B cell (primary cell): ENCODE data around the gene ATR. TPM values are rescaled to one million over a fixed set of nuclear protein-coding genes. Genes with fewer than 3 reads are reported as not detected.
"Not testable (repeated sequence)": the region's sequence is repeated elsewhere in the genome, so short reads cannot be mapped to it uniquely, and the experiment has no call there.

Experiments
- ATAC-seq: fragments of 200-7000 bp; cut with Tn5 transposase; one replicate; pipeline ENCODE4 v1.10.0; 2021; ENCODE audit warnings: low read depth, mild to moderate bottlenecking, moderate number of reproducible peaks, moderate library complexity
- CTCF ChIA-PET: fragments of 350-600 bp; sonication (Branson Sonifier 250); formaldehyde crosslinking; loops from one replicate; lab custom pipeline; 2021; ENCODE audit warnings: antibody characterized with exemption, inconsistent platforms; lab: Charles Lee
- POLR2A ChIA-PET: fragments of 350-600 bp; sonication (Branson Sonifier 250); formaldehyde crosslinking; loops from one replicate; lab custom pipeline; 2021; ENCODE audit warnings: antibody characterized with exemption; lab: Charles Lee
- DNase-seq: peaks from one replicate; pipeline ENCODE4 v3.0.0; 2013
- H2AFZ ChIP-seq: 2 replicates; pipeline ENCODE4 v1.6.1; 2012; ENCODE audit warnings: mild to moderate bottlenecking, low read depth, low read length; ENCODE audit not compliant: insufficient read depth, poor library complexity, severe bottlenecking
- H3K27ac ChIP-seq, 2 donors: 1 replicate in 1 of 2; 2 replicates in 1 of 2; pipeline ENCODE4 v1.5.1; 2012 to 2013; ENCODE audit warnings: low read length in 2 of 2, mild to moderate bottlenecking in 2 of 2, moderate library complexity in 1 of 2
- H3K27me3 ChIP-seq, 4 experiments: fragments of 200-600 bp in 1 of 4; sonication (generic) in 1 of 4; replicated peaks in 1 of 4; 1 replicate in 2 of 4; 2 replicates in 2 of 4; pipeline versions ENCODE4 v1.6.1 to v1.7.0; 2013 to 2016; ENCODE audit warnings: low read length in 3 of 4, mild to moderate bottlenecking in 2 of 4, mixed read lengths in 1 of 4, moderate library complexity in 1 of 4; ENCODE audit not compliant: insufficient read depth in 4 of 4, control insufficient read depth in 3 of 4; ENCODE audit errors: control extremely low read depth in 1 of 4
- H3K36me3 ChIP-seq, 2 experiments: replicated peaks in 1 of 2; 1 replicate in 1 of 2; 2 replicates in 1 of 2; pipeline versions ENCODE4 v1.6.1 to v1.7.1; 2013; ENCODE audit warnings: low read length in 1 of 2; ENCODE audit not compliant: insufficient read depth in 2 of 2, control insufficient read depth in 1 of 2; ENCODE audit errors: control extremely low read depth in 1 of 2, extremely low read depth in 1 of 2
- H3K4me1 ChIP-seq, 2 donors: fragments of 200-600 bp in 1 of 2; sonication (generic) in 1 of 2; 1 replicate in 1 of 2; 2 replicates in 1 of 2; pipeline versions ENCODE4 v1.5.1 to v1.6.1; 2013 to 2017; ENCODE audit warnings: low read length in 2 of 2; ENCODE audit not compliant: control insufficient read depth in 2 of 2, insufficient read depth in 2 of 2
- H3K4me2 ChIP-seq: replicated peaks from 2 replicates; pipeline ENCODE3; 2012; ENCODE audit warnings: mild to moderate bottlenecking, low read depth, low read length; ENCODE audit not compliant: poor library complexity, severe bottlenecking
- H3K4me3 ChIP-seq, 5 experiments: fragments of 200-600 bp in 1 of 5; sonication (generic) in 1 of 5; 1 replicate in 3 of 5; 2 replicates in 2 of 5; pipeline versions ENCODE4 v1.5.1 to v1.7.0; 2011 to 2016; ENCODE audit warnings: low read length in 4 of 5, mild to moderate bottlenecking in 4 of 5, low read depth in 2 of 5, control low read depth in 1 of 5, moderate library complexity in 1 of 5; ENCODE audit not compliant: insufficient read depth in 1 of 5; ENCODE audit errors: control extremely low read depth in 1 of 5, extremely low read depth in 1 of 5
- H3K79me2 ChIP-seq: fragments of 200-600 bp; sonication (generic); one replicate; pipeline ENCODE4 v1.6.0; 2016; ENCODE audit warnings: low read length; ENCODE audit not compliant: control insufficient read depth, insufficient read depth
- H3K9ac ChIP-seq: fragments of 200-600 bp; sonication (generic); 2 replicates; pipeline ENCODE4 v1.6.1; 2017; ENCODE audit warnings: mild to moderate bottlenecking, low read length, moderate library complexity
- H3K9me3 ChIP-seq, 3 donors: one replicate each; pipeline versions ENCODE4 v1.6.1 to v1.7.1; 2013; ENCODE audit warnings: low read length in 2 of 3; ENCODE audit not compliant: control insufficient read depth in 2 of 3, insufficient read depth in 1 of 3; ENCODE audit errors: control extremely low read depth in 1 of 3
- H4K20me1 ChIP-seq: 2 replicates; pipeline ENCODE4 v1.6.0; 2012; ENCODE audit warnings: mild to moderate bottlenecking, low read length; ENCODE audit not compliant: insufficient read depth, control insufficient read depth, poor library complexity, severe bottlenecking
- H3K27ac Mint-ChIP-seq: one replicate; pipeline ENCODE4 v1.8.0; 2021; ENCODE audit warnings: mixed read lengths
- H3K27me3 Mint-ChIP-seq: one replicate; pipeline ENCODE4 v1.8.0; 2021; ENCODE audit warnings: mixed read lengths
- H3K4me1 Mint-ChIP-seq: one replicate; pipeline ENCODE4 v1.8.0; 2021; ENCODE audit warnings: mixed read lengths
- H3K4me3 Mint-ChIP-seq: one replicate; pipeline ENCODE4 v1.8.0; 2021; ENCODE audit warnings: mixed read lengths
- H3K9me3 Mint-ChIP-seq: one replicate; pipeline ENCODE4 v1.8.0; 2022; ENCODE audit warnings: mixed read lengths; ENCODE audit not compliant: insufficient read depth
- EZH2 ChIP-seq: IDR thresholded peaks from 2 replicates; pipeline ENCODE4 v1.6.1; 2012; ENCODE audit warnings: borderline replicate concordance, low read depth, mild to moderate bottlenecking, moderate library complexity, low read length; ENCODE audit not compliant: insufficient read depth, poor library complexity, severe bottlenecking
- WGBS: methylation state at CpG from one replicate; pipeline ENCODE4 v1.1.5; 2013; ENCODE audit warnings: missing lambda C conversion rate; ENCODE audit not compliant: insufficient coverage; 5-methylcytosine and 5-hydroxymethylcytosine counted together
- intact Hi-C: fragments of 100-400 bp; cut with micrococcal nuclease; formaldehyde crosslinking; loops from one replicate; pipeline ENCODE4 v1.10.0; 2022
- polyA plus RNA-seq: library from polyadenylated mRNA; depleted of rRNA; stranded (reverse); fragments of >200 nt; gene quantifications from 2 replicates; pipeline ENCODE4 v1.2.3, GENCODE V29; 2012
- total RNA-seq, 2 donors: library from RNA; stranded (reverse); fragments of 120-200 nt in 1 of 2; gene quantifications; 1 replicate in 1 of 2; 2 replicates in 1 of 2; pipeline versions ENCODE4 v1.2.3 to v1.2.4, GENCODE V29; 2013 to 2022
- TF ChIP-seq, protein P1 (sequence below): fragments of 200-600 bp; IDR thresholded peaks from one replicate; pipeline ENCODE4 v1.8.0; 2022; ENCODE audit warnings: antibody characterized with exemption, mild to moderate bottlenecking

The ATR gene
- total and polyA plus RNA-seq, 2 donors (not counting 1 experiment from before 2014, with no cell fraction given), result 17.1 to 46.7 TPM

DNA sequence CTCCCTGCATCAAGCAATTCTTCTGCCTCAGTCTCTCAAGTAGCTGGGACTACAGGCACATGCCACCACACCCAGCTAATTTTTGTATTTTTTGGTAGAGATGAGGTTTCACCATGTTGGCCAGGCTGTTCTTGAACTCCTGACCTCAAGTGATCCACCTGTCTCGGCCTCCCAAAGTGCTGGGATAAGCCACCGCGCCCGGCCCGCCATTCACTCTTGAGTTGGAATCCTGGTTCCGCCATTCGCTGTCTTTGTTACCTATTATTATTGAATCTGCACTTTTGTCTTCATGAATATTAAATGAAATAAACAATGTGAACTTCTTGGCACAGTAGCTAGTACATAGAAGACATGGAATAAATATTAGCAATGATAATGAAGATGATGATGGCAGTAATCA, 13.7 kb upstream of the ATR start:
- H2AFZ ChIP-seq, H3K79me2 ChIP-seq, H3K9me3 Mint-ChIP-seq, ATAC-seq, H3K9me3 ChIP-seq, H3K27ac Mint-ChIP-seq, H3K27ac ChIP-seq, POLR2A ChIA-PET, DNase-seq, intact Hi-C loops, H3K4me2 ChIP-seq, H3K4me3 Mint-ChIP-seq, H3K36me3 ChIP-seq, H4K20me1 ChIP-seq, H3K9ac ChIP-seq, H3K4me3 ChIP-seq: not testable (repeated sequence)
- Mint-ChIP-seq H3K27me3 (peaks cover 22% of the 10 kb centered on the region), H3K4me1 (peaks cover 19% of the 10 kb centered on the region)
- Histone ChIP-seq H3K4me1 (peaks cover 10 to 15% of the 10 kb centered on the region in 2 donors), H3K27me3 (peaks cover 0 to 13% (median 2%) of the 10 kb centered on the region in 4 experiments)
- 94% methylated on average over 3 of the region's 7 CpGs for WGBS
- CTCF ChIA-PET, result interaction anchor here (0.6 kb wide), 1 partner anchor 401 kb away, joined by 3 read pairs; no protein-coding TSS in a partner anchor

- Mint-ChIP-seq H3K27ac (no peak overlapping the region), H3K27me3 (peaks cover 21% of the 10 kb centered on the region), H3K4me1 (no peaks in the 10 kb centered on the region), H3K4me3 (no peak overlapping the region), H3K9me3 (no peaks in the 10 kb centered on the region)
- Histone ChIP-seq H2AFZ (no peak overlapping the region), H3K79me2 (no peaks in the 10 kb centered on the region), H3K9ac (no peak overlapping the region), H3K36me3 (no peaks in the 10 kb centered on the region), H3K27me3 (peaks cover 0 to 9% (median 0%) of the 10 kb centered on the region in 4 experiments), H3K4me2 (no peak overlapping the region), H3K9me3 (no peaks in the 10 kb centered on the region), H4K20me1 (no peaks in the 10 kb centered on the region), H3K4me1 (no peaks in the 10 kb centered on the region), H3K27ac (no peak overlapping the region), H3K4me3 (no peak overlapping the region)
- DNase-seq (no peak), ATAC-seq (no peak)
- intact Hi-C loops, result loop anchor here (5.0 to 10.0 kb wide), 2 partner anchors 1086 to 1174 kb away; no protein-coding TSS in a partner anchor
- no CpG with 5 or more reads among the region's 1 CpG for WGBS
- TF ChIP-seq EZH2, result no peak
- TF ChIP-seq, protein P1, sequence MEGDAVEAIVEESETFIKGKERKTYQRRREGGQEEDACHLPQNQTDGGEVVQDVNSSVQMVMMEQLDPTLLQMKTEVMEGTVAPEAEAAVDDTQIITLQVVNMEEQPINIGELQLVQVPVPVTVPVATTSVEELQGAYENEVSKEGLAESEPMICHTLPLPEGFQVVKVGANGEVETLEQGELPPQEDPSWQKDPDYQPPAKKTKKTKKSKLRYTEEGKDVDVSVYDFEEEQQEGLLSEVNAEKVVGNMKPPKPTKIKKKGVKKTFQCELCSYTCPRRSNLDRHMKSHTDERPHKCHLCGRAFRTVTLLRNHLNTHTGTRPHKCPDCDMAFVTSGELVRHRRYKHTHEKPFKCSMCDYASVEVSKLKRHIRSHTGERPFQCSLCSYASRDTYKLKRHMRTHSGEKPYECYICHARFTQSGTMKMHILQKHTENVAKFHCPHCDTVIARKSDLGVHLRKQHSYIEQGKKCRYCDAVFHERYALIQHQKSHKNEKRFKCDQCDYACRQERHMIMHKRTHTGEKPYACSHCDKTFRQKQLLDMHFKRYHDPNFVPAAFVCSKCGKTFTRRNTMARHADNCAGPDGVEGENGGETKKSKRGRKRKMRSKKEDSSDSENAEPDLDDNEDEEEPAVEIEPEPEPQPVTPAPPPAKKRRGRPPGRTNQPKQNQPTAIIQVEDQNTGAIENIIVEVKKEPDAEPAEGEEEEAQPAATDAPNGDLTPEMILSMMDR, result no peak
- CTCF ChIA-PET, result interaction anchor here (1.0 to 3.0 kb wide), 2 partner anchors 8 to 9 kb away, joined by 3 to 8 read pairs; no protein-coding TSS in a partner anchor
- POLR2A ChIA-PET, result no interaction called here
These were observed 10.2 kb upstream of the ATR start for GRCh38 chr3:142588703-142589102.
